ENCODE results near the gene N4BP3. TPM values are rescaled to one million over a fixed set of nuclear protein-coding genes. Genes with fewer than 3 reads are reported as not detected.
"Not testable (repeated sequence)": the region's sequence is repeated elsewhere in the genome, so short reads cannot be mapped to it uniquely, and the experiment has no call there.

N4BP3 gene
- total RNA-seq, 1 donor from 2014 or later, result 0.32 TPM

DNA sequence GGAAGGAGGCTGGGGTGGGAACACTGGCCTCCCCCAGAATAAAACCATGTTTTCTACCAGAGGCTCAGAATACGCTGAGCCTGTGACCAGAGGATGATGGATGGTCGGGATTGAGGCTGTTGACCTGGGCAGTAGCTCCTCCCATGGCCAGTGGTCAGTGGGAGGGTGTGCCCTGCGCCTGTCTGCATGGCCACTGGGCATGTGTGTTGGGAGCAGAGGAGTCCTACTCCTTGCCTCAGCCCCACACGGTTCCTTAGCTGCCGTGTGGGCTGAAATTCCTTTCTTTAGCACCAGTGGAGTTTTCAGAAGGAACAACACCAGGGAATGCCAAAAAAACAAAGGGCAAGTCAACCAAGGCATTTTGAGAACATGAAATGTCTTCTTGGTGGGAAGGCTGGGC is 9.0 kb downstream of the N4BP3 start:
- TF ChIP-seq, protein P1, sequence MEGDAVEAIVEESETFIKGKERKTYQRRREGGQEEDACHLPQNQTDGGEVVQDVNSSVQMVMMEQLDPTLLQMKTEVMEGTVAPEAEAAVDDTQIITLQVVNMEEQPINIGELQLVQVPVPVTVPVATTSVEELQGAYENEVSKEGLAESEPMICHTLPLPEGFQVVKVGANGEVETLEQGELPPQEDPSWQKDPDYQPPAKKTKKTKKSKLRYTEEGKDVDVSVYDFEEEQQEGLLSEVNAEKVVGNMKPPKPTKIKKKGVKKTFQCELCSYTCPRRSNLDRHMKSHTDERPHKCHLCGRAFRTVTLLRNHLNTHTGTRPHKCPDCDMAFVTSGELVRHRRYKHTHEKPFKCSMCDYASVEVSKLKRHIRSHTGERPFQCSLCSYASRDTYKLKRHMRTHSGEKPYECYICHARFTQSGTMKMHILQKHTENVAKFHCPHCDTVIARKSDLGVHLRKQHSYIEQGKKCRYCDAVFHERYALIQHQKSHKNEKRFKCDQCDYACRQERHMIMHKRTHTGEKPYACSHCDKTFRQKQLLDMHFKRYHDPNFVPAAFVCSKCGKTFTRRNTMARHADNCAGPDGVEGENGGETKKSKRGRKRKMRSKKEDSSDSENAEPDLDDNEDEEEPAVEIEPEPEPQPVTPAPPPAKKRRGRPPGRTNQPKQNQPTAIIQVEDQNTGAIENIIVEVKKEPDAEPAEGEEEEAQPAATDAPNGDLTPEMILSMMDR (IDR thresholded peaks at IDR 0.05), result no peak
- Mint-ChIP-seq H3K9me3 (ENCODE audit: low read depth) (no peaks in the 10 kb centered on the region), H3K4me1 (ENCODE audit: low read depth) (no peaks in the 10 kb centered on the region), H3K36me3 (ENCODE audit: low read depth) (no peaks in the 10 kb centered on the region), H3K4me3 (ENCODE audit: unreplicated experiment) (no peak overlapping the region), H3K27me3 (ENCODE audit: low read depth) (no peaks in the 10 kb centered on the region), H3K27ac (ENCODE audit: unreplicated experiment) (no peak overlapping the region)
- no peak for DNase-seq (ENCODE audit: low spot score)

DNA sequence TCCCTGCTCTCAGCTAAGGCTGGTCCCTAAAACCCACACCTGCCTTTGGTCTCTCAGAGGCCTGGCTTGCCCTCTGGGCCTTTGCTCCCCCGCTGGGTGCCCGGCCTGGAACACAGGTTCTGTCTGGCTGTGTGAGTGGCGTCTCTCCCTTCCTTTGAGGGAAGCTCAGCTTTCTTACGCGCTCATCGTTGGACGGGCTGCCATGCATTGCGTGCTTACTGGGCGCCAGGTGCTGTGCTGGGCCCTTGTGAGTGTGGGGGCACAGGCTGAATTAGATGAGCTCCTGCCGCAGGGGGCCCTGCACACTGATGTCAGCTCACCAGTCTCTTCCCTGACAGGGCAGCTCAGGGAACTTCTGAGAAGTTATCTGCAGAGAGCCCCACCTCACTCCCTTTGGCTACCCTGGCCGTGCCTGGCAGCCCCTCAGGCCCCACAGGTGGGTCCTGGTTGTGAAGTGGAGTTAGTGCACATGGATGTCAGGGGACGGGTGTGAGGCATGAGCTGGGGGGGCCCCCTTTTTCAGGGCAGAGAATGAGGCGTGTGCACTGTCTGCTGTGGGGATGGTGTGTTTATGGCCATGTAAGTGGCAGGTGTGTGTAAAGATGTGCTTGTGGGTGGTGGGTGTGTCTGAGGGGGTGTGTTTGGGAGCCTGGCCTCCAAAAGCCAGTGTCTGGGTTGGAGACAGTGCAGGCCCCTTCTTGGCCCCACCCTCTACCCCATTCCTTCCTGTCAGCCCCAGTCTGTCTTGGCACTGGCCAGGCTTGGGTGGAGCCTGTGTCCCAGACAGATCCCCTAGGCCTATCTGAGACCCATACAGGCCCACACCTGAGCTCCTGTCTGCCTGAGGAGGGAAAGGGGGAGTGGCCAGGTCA is 10.0 kb downstream of the N4BP3 start:
- no peak overlapping the region for H3K4me3 Mint-ChIP-seq (ENCODE audit: unreplicated experiment)
- no peak for DNase-seq (ENCODE audit: low spot score)
- H3K4me1 Mint-ChIP-seq (ENCODE audit: low read depth), result no peaks in the 10 kb centered on the region

DNA sequence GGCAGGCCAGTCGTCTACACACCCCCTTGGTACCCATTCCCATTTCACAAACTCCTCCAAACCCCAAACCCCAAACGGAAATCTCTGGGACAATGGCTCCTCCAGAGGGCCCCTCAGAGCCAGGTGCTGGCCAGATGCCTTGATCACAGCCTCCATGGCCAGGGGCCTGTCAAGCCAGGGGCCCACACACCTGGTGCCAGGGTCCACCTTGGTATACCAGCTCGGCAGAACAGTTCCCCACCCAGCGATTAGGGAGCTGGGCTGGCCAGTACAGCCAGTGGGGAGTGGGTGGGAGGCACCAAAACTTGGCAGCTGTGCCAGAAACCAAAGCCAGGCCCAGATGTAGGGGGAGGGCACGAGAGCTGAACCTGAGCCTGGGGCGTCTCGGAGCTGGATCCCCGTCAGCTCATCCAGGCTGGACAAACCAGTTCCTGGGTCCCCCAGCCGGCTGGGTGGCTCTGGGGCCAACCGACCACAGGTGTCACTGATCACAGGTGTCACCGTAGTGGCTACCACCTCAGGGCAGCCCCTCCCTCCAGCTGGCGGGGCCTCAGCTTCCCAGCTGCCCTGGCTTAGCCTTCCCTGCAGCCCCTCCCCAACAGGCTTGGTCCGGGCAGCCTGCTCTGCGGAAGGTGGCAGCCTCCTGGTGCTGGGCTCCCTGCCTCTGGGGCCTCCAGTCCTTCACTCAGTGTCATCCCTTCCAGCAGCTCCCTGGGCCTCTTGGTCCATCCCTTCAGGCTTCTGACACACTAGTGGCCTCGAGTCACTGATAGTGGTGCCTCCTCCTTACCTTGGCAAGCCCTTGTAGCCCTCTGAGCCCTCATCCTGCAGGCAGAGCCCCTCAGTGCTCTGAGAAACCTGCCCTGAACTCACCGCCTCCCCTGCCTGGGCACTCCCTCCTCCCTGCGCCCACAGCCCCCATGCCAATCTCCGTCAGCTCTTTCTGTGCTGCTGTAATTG is 10.9 kb downstream of the N4BP3 start:
- no peaks in the 10 kb centered on the region for H3K27me3 Mint-ChIP-seq (ENCODE audit: low read depth)
- no peak overlapping the region for H3K4me3 Mint-ChIP-seq (ENCODE audit: unreplicated experiment)
- TF ChIP-seq, protein P1 (IDR thresholded peaks at IDR 0.05), result no peak
- H3K36me3 Mint-ChIP-seq (ENCODE audit: low read depth), result no peaks in the 10 kb centered on the region
- H3K27ac Mint-ChIP-seq (ENCODE audit: unreplicated experiment), result no peak overlapping the region
- no peak for DNase-seq (ENCODE audit: low spot score)
- H3K4me1 Mint-ChIP-seq (ENCODE audit: low read depth), result no peaks in the 10 kb centered on the region
- no peaks in the 10 kb centered on the region for H3K9me3 Mint-ChIP-seq (ENCODE audit: low read depth)

More for the DNA sequence above, 10.0 kb downstream of the N4BP3 start:
- Mint-ChIP-seq H3K27me3 (ENCODE audit: low read depth) (no peaks in the 10 kb centered on the region), H3K36me3 (ENCODE audit: low read depth) (no peaks in the 10 kb centered on the region), H3K9me3 (ENCODE audit: low read depth) (no peaks in the 10 kb centered on the region), H3K27ac (ENCODE audit: unreplicated experiment) (no peak overlapping the region)
- TF ChIP-seq, protein P1 (IDR thresholded peaks at IDR 0.05), result no peak

DNA sequence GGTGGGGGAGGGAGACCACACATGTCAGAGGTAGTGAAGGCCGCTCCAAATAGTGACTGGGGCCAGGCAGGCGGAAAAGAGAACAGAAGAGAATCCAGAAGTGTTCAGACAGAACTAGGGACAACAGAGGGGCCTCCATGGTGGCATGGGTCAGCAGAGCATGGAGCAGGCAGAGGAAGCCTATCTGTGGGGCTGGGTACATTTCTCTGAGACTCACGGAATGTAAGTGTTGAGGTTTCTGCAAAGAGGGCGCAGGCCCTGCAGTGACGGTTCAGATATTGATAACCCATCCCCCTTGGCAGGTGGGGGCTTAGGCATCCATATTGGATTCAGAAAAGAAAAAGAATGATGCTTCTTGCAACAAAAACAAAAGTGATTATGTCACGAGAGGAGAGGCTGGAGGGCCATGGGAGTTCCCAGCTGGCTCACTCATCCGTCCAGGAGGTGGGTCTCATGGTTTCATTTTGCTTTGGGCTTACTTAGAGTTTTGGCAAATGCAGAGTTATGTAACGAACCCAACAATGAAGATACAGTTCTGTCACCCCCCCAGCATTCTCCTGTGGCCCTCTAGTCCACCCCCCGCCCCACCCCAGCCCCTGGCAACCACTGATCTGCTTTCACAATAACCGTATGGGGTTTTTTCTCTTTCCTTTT is 12.0 kb downstream of the N4BP3 start:
- Mint-ChIP-seq H3K4me1 (ENCODE audit: low read depth) (peaks cover 5% of the 10 kb centered on the region), H3K27ac (ENCODE audit: unreplicated experiment) (no peak overlapping the region), H3K9me3 (ENCODE audit: low read depth) (no peaks in the 10 kb centered on the region), H3K27me3 (ENCODE audit: low read depth) (no peaks in the 10 kb centered on the region), H3K36me3 (ENCODE audit: low read depth) (no peaks in the 10 kb centered on the region), H3K4me3 (ENCODE audit: unreplicated experiment) (no peak overlapping the region)
- DNase-seq (ENCODE audit: low spot score), result no peak
- TF ChIP-seq, protein P1 (IDR thresholded peaks at IDR 0.05), result no peak

DNA sequence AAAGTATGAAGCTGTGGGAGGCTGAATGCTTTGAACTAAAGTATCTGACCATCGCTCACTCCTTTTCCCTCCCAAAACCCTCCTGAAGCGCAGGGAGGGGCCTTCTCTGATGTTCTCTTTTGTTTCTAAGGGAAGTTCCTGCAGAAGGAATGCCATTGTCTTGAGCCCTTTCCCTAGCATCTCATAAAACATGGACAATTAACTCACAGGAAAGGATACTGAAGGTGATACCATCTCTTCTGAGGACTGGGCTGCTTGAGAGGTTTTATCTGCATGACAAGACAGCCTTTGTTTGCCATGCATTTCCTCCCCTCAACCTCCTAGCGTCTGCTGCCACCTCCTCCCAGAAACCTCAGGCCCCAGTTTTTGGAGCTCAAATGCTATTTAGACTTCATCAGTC is 13.2 kb downstream of the N4BP3 start:
- peaks cover 9% of the 10 kb centered on the region for H3K4me1 Mint-ChIP-seq (ENCODE audit: low read depth)
- no peaks in the 10 kb centered on the region for H3K9me3 Mint-ChIP-seq (ENCODE audit: low read depth)
- no peaks in the 10 kb centered on the region for H3K36me3 Mint-ChIP-seq (ENCODE audit: low read depth)
- no peaks in the 10 kb centered on the region for H3K27me3 Mint-ChIP-seq (ENCODE audit: low read depth)
- TF ChIP-seq, protein P1 (IDR thresholded peaks at IDR 0.05), result no peak
- H3K27ac Mint-ChIP-seq (ENCODE audit: unreplicated experiment), result no peak overlapping the region
- H3K4me3 Mint-ChIP-seq (ENCODE audit: unreplicated experiment), result no peak overlapping the region
- DNase-seq (ENCODE audit: low spot score), result no peak

DNA sequence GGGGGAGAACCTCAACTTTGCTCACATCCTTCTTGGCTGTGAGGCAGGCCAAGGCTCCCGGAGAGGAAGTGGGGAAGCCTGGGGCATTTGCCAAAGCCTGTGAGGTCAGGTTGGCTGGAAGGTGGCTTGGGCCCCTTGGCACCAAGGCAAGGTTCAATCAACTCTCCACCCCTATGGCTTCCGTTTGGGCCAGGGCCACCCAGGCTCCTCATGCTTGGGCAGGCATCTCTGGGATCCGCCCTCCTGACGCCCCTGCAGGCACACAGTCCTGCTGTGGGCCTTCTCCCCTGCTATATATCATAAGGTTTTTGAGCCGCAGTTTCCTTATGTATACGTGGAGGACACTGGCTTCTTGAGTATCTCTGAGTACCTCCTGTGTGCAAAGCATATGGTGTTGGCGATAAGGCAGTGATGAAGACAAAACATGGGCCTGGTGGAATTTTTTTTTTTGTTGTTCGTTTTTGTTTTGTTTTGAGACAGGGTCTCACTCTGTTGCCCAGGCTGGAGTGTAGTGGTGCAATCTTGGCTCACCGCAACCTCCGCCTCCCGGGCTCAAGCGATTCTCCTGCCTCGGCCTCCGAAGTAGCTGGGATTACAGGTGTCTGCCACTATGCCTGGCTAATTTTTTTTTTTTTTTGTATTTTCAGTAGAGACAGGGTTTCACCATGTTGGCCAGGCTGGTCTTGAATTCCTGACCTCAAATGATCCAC is 14.1 kb downstream of the N4BP3 start:
- H3K9me3 Mint-ChIP-seq (ENCODE audit: low read depth); H3K36me3 Mint-ChIP-seq (ENCODE audit: low read depth); H3K4me3 Mint-ChIP-seq (ENCODE audit: unreplicated experiment); DNase-seq (ENCODE audit: low spot score); H3K27me3 Mint-ChIP-seq (ENCODE audit: low read depth); H3K27ac Mint-ChIP-seq (ENCODE audit: unreplicated experiment): not testable (repeated sequence)
- peaks cover 16% of the 10 kb centered on the region for H3K4me1 Mint-ChIP-seq (ENCODE audit: low read depth)
